OCI-LY1 (cell line): ENCODE data around the gene TNFRSF1A.
"Not testable (repeated sequence)": the region's sequence is repeated elsewhere in the genome, so short reads cannot be mapped to it uniquely, and the experiment has no call there.

Experiments
- H2AFZ ChIP-seq: fragments of 200-600 bp; sonication (generic), shearing (Covaris generic); 2 replicates; pipeline ENCODE4 v1.6.0; 2014; ENCODE audit warnings: antibody characterized with exemption, mild to moderate bottlenecking, low read length
- H3F3A ChIP-seq: fragments of 200-600 bp; sonication (generic), shearing (Covaris generic); 2 replicates; pipeline ENCODE4 v1.6.0; 2014; ENCODE audit warnings: mild to moderate bottlenecking, antibody characterized with exemption, low read length, moderate library complexity; ENCODE audit not compliant: insufficient read depth
- H3K27ac ChIP-seq: fragments of 200-600 bp; sonication (generic); 2 replicates; pipeline ENCODE4 v1.5.1; 2014; ENCODE audit warnings: low read length, mixed run types, mild to moderate bottlenecking, low read depth; ENCODE audit not compliant: poor library complexity, severe bottlenecking
- H3K27me3 ChIP-seq: fragments of 200-600 bp; sonication (generic); 2 replicates; pipeline ENCODE4 v1.6.0; 2014; ENCODE audit warnings: antibody characterized with exemption, mild to moderate bottlenecking, low read length, moderate library complexity; ENCODE audit not compliant: insufficient read depth
- H3K36me3 ChIP-seq: fragments of 200-600 bp; sonication (generic); 2 replicates; pipeline ENCODE4 v1.6.1; 2014; ENCODE audit warnings: mild to moderate bottlenecking, antibody characterized with exemption, low read length, moderate library complexity, mixed read lengths; ENCODE audit not compliant: insufficient read depth
- H3K4me1 ChIP-seq: fragments of 200-600 bp; sonication (generic); 2 replicates; pipeline ENCODE4 v1.5.1; 2014; ENCODE audit warnings: mild to moderate bottlenecking, low read length, moderate library complexity; ENCODE audit not compliant: insufficient read depth, severe bottlenecking
- H3K4me2 ChIP-seq: fragments of 200-600 bp; sonication (generic), shearing (Covaris generic); 2 replicates; pipeline ENCODE4 v1.6.1; 2014; ENCODE audit warnings: low read length
- H3K4me3 ChIP-seq: fragments of 200-600 bp; sonication (generic); 2 replicates; pipeline ENCODE4 v1.5.1; 2014; ENCODE audit warnings: low read length, low read depth, mild to moderate bottlenecking, mixed read lengths; ENCODE audit not compliant: poor library complexity, severe bottlenecking
- H3K79me2 ChIP-seq: fragments of 200-600 bp; shearing (Covaris generic); 2 replicates; pipeline ENCODE4 v1.6.1; 2016; ENCODE audit warnings: mixed run types, low read length, mixed read lengths; ENCODE audit not compliant: insufficient read depth
- H3K9ac ChIP-seq: fragments of 200-600 bp; sonication (generic), shearing (Covaris generic); 2 replicates; pipeline ENCODE4 v1.6.1; 2014; ENCODE audit warnings: mild to moderate bottlenecking, low read length, mixed read lengths
- H3K9me2 ChIP-seq: fragments of 200-600 bp; sonication (generic), shearing (Covaris generic); 2 replicates; pipeline ENCODE4 v1.6.1; 2014; ENCODE audit warnings: low read depth, mild to moderate bottlenecking, low read length, mixed read lengths
- H3K9me3 ChIP-seq: fragments of 200-600 bp; shearing (Covaris generic); 2 replicates; pipeline ENCODE4 v1.6.1; 2014; ENCODE audit warnings: low read length, mixed read lengths
- H4K20me1 ChIP-seq: fragments of 200-600 bp; sonication (generic), shearing (Covaris generic); 2 replicates; pipeline ENCODE4 v1.6.0; 2016; ENCODE audit warnings: mild to moderate bottlenecking, low read length; ENCODE audit not compliant: insufficient read depth
- CTCF ChIP-seq: fragments of 200-600 bp; sonication (generic), shearing (Covaris generic); IDR thresholded peaks from 2 replicates; pipeline ENCODE4 v1.5.1; 2017; ENCODE audit warnings: mild to moderate bottlenecking, antibody characterized with exemption, low read length, moderate library complexity, mixed read lengths
- EZH2 ChIP-seq: fragments of 200-600 bp; sonication (generic), shearing (Covaris generic); IDR thresholded peaks from 2 replicates; pipeline ENCODE4 v1.8.0; 2017; ENCODE audit warnings: borderline replicate concordance, mixed run types, mild to moderate bottlenecking, antibody characterized with exemption, low read length, moderate library complexity, mixed read lengths

TNFRSF1A gene

GRCh38 chr12:6345319-6346091 lies 3.6 kb upstream of the TNFRSF1A start:
- no peaks in the 10 kb centered on the region for H3K4me1 ChIP-seq
- H2AFZ ChIP-seq, result no peak overlapping the region

DNA sequence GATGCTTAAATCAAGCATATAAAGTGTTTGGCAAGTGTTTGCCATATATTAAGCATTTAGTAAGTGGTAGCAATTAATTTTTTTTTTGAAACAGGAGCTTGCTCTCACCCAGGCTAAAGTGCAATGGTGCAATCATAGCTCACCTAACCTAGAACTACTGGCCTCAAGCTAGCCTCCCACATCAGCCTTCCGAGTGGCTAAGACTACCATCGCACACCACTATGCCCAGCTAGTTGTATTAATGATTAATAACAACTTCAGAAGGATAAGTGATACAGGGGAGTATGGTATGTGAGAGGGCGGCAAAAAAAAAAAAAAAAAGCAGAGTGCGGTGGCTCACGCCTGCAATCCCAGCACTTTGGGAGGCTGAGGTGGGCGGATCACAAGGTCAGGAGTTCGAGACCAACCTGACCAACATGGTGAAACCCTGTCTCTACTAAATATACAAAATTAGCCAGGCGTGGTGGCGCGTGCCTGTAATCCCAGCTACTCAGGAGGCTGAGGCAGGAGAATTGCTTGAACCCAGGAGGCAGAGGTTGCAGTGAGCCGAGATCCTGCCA lies 2.3 kb upstream of the TNFRSF1A start:
- not testable (repeated sequence) for H3K36me3 ChIP-seq, H3F3A ChIP-seq, H3K4me3 ChIP-seq, H3K27me3 ChIP-seq, H3K4me2 ChIP-seq, H2AFZ ChIP-seq, H3K9ac ChIP-seq, H3K9me3 ChIP-seq, H3K4me1 ChIP-seq, H4K20me1 ChIP-seq, H3K9me2 ChIP-seq, H3K79me2 ChIP-seq, H3K27ac ChIP-seq

More at GRCh38 chr12:6345319-6346091, 3.6 kb upstream of the TNFRSF1A start:
- H3K9ac ChIP-seq, result no peak overlapping the region
- H3K79me2 ChIP-seq, result no peaks in the 10 kb centered on the region
- no peak overlapping the region for H3K27ac ChIP-seq
- H3F3A ChIP-seq, result no peaks in the 10 kb centered on the region
- H4K20me1 ChIP-seq, result no peaks in the 10 kb centered on the region
- H3K36me3 ChIP-seq, result no peaks in the 10 kb centered on the region
- no peaks in the 10 kb centered on the region for H3K9me3 ChIP-seq
- no peak overlapping the region for H3K4me3 ChIP-seq
- TF ChIP-seq CTCF (no peak), EZH2 (no peak)
- H3K9me2 ChIP-seq, result no peaks in the 10 kb centered on the region
- H3K27me3 ChIP-seq, result peaks cover 7% of the 10 kb centered on the region; the same call in 1 of the 2 replicates
- no peak overlapping the region for H3K4me2 ChIP-seq

DNA sequence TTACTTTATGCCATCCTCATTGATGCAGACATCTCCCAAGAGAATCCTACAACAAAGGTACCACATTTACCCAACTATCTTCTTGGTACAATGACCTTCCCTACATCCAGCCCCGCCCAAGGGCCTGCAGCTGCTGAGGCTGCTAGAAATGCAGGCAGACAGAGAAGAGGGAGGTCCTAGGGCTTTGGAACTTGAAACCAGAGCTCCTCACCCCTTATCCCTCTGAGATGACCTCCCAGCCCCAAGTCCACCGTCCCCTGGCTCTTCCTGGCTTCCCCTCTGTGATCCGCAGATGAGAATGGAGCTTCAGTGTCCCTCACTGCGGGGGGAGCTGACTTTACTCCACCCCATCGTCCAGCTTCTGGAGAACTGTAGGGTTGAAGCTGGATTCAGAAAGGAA lies 1.6 kb upstream of the TNFRSF1A start:
- TF ChIP-seq CTCF, result no peak
- no peak for TF ChIP-seq EZH2
- no peaks in the 10 kb centered on the region for H3K36me3 ChIP-seq
- H3K9me3 ChIP-seq, result no peaks in the 10 kb centered on the region
- H3K4me3 ChIP-seq, result no peak overlapping the region
- no peaks in the 10 kb centered on the region for H3K79me2 ChIP-seq
- no peaks in the 10 kb centered on the region for H3K4me1 ChIP-seq
- no peaks in the 10 kb centered on the region for H4K20me1 ChIP-seq
- H3K9me2 ChIP-seq, result no peaks in the 10 kb centered on the region
- H3K4me2 ChIP-seq, result no peak overlapping the region
- H3K27me3 ChIP-seq, result peaks cover 7% of the 10 kb centered on the region; the same call in 1 of the 2 replicates
- H3K27ac ChIP-seq, result no peak overlapping the region
- H3K9ac ChIP-seq, result no peak overlapping the region
- H3F3A ChIP-seq, result no peaks in the 10 kb centered on the region
- H2AFZ ChIP-seq, result no peak overlapping the region
